Suprapubic skin (tissue), 3 donors: ENCODE data around the gene KRTAP5-1.

Source experiments
- POLR2AphosphoS5 ChIP-seq, 3 donors: sonication (generic); formaldehyde crosslinking; IDR thresholded peaks; one replicate each; pipeline ENCODE4 v1.6.1; 2017; ENCODE audit warnings: antibody characterized with exemption in 3 of 3
- TF ChIP-seq, protein P1 (sequence below), 2 donors: fragments of 200-600 bp in 1 of 2; fragments of 450-650 bp in 1 of 2; sonication (generic) in 1 of 2; IDR thresholded peaks; one replicate each; pipeline ENCODE4 v1.5.1; 2016 to 2019; ENCODE audit warnings: antibody characterized with exemption in 2 of 2, mild to moderate bottlenecking in 1 of 2, moderate library complexity in 1 of 2

DNA sequence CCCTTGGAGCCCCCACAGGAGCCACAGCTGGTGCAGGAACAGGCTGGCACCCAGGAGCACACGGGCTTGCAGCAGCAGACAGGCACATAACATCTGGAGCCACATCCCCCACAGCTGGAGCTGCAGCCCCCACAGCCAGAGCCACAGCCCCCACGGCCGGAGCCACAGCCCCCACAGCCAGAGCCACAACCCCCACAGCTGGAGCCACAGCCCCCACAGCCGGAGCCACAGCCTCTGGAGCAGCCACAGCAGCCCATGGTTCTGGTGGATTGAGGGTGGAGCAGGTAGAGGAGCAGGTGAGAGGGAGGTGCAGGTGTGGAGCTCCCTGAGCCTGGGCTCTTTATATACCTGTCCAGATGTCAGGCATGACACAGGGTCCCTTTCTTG lies 12.9 kb upstream of the KRTAP5-1 start, which contains the start of gene KRTAP5-2:
- TF ChIP-seq, protein P1, sequence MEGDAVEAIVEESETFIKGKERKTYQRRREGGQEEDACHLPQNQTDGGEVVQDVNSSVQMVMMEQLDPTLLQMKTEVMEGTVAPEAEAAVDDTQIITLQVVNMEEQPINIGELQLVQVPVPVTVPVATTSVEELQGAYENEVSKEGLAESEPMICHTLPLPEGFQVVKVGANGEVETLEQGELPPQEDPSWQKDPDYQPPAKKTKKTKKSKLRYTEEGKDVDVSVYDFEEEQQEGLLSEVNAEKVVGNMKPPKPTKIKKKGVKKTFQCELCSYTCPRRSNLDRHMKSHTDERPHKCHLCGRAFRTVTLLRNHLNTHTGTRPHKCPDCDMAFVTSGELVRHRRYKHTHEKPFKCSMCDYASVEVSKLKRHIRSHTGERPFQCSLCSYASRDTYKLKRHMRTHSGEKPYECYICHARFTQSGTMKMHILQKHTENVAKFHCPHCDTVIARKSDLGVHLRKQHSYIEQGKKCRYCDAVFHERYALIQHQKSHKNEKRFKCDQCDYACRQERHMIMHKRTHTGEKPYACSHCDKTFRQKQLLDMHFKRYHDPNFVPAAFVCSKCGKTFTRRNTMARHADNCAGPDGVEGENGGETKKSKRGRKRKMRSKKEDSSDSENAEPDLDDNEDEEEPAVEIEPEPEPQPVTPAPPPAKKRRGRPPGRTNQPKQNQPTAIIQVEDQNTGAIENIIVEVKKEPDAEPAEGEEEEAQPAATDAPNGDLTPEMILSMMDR (IDR thresholded peaks at IDR 0.05): no peak
- TF ChIP-seq POLR2AphosphoS5 (IDR thresholded peaks at IDR 0.05): no peak
